KMS-11 (cell line): ENCODE measurements around the gene LIPN.

Experiments
- H2AFZ ChIP-seq: fragments of 200-600 bp; sonication (generic); 2 replicates; pipeline ENCODE4 v1.6.1; 2016; ENCODE audit warnings: antibody characterized with exemption, mixed run types, low read depth
- H3K27ac ChIP-seq: fragments of 200-600 bp; sonication (generic); 2 replicates; pipeline ENCODE4 v1.6.1; 2016; ENCODE audit warnings: mild to moderate bottlenecking, mixed run types
- H3K27me3 ChIP-seq: fragments of 200-600 bp; sonication (generic); 2 replicates; pipeline ENCODE4 v1.6.1; 2017; ENCODE audit warnings: mild to moderate bottlenecking, low read depth, mixed run types, moderate library complexity; ENCODE audit not compliant: insufficient read depth
- H3K36me3 ChIP-seq: fragments of 200-600 bp; sonication (generic); 2 replicates; pipeline ENCODE4 v1.6.1; 2017; ENCODE audit warnings: mild to moderate bottlenecking, mixed run types; ENCODE audit not compliant: insufficient read depth
- H3K4me1 ChIP-seq: fragments of 200-600 bp; sonication (generic); 2 replicates; pipeline ENCODE4 v1.6.1; 2016; ENCODE audit warnings: mild to moderate bottlenecking, low read depth, mixed run types; ENCODE audit not compliant: poor library complexity, severe bottlenecking
- H3K4me2 ChIP-seq: fragments of 200-600 bp; sonication (generic); 2 replicates; pipeline ENCODE4 v1.7.0; 2016; ENCODE audit warnings: mild to moderate bottlenecking, mixed run types
- H3K4me3 ChIP-seq: fragments of 200-600 bp; sonication (generic); IDR thresholded peaks from 2 replicates; pipeline ENCODE4 v1.6.1; 2017; ENCODE audit warnings: low read depth, low read length, mixed read lengths; ENCODE audit not compliant: insufficient read depth
- H3K79me2 ChIP-seq: fragments of 200-600 bp; sonication (generic); 2 replicates; pipeline ENCODE4 v1.6.1; 2016; ENCODE audit warnings: low read depth, mixed run types; ENCODE audit not compliant: insufficient read depth
- H3K9ac ChIP-seq: fragments of 200-600 bp; sonication (generic); 2 replicates; pipeline ENCODE4 v1.6.1; 2016; ENCODE audit warnings: mild to moderate bottlenecking, mixed run types
- H4K20me1 ChIP-seq: fragments of 200-600 bp; sonication (generic); 2 replicates; pipeline ENCODE4 v1.6.1; 2016; ENCODE audit warnings: mild to moderate bottlenecking, mixed run types; ENCODE audit not compliant: insufficient read depth
- CTCF ChIP-seq: fragments of 200-600 bp; sonication (generic); conservative IDR thresholded peaks from 2 replicates; pipeline ENCODE4 v1.6.1; 2017; ENCODE audit warnings: low read depth, mild to moderate bottlenecking, antibody characterized with exemption, low read length, moderate library complexity, mixed read lengths

Gene LIPN

GRCh38 chr10:88800152-88801125 is 40.6 kb downstream of the LIPN start:
- H3K27me3 ChIP-seq: no peaks in the 10 kb centered on the region
- H2AFZ ChIP-seq: no peak overlapping the region
- no peaks in the 10 kb centered on the region for H3K36me3 ChIP-seq
- TF ChIP-seq CTCF: no peak
- H4K20me1 ChIP-seq: no peaks in the 10 kb centered on the region
- no peak overlapping the region for H3K9ac ChIP-seq
- H3K4me2 ChIP-seq: no peak overlapping the region
- no peaks in the 10 kb centered on the region for H3K79me2 ChIP-seq
- H3K27ac ChIP-seq: no peak overlapping the region
- no peak overlapping the region for H3K4me3 ChIP-seq
- no peaks in the 10 kb centered on the region for H3K4me1 ChIP-seq

GRCh38 chr10:88802523-88803285 is 42.9 kb downstream of the LIPN start, which contains the start of gene LIPM:
TSS of gene LIPM (plus strand) at chr10:88802730. CDS start at chr10:88802897, 167 bp downstream.
- Histone ChIP-seq H3K79me2 (no peaks in the 10 kb centered on the region), H3K36me3 (no peaks in the 10 kb centered on the region), H3K4me1 (no peaks in the 10 kb centered on the region), H3K27me3 (no peaks in the 10 kb centered on the region), H2AFZ (no peak within 1 kb of the TSS), H3K9ac (no peak within 1 kb of the TSS), H4K20me1 (no peaks in the 10 kb centered on the region), H3K27ac (no peak within 1 kb of the TSS), H3K4me2 (no peak within 1 kb of the TSS), H3K4me3 (no peak within 1 kb of the TSS)
- no peak for TF ChIP-seq CTCF

GRCh38 chr10:88803641-88804040 is 43.8 kb downstream of the LIPN start:
- no peaks in the 10 kb centered on the region for H4K20me1 ChIP-seq
- no peaks in the 10 kb centered on the region for H3K79me2 ChIP-seq
- no peak overlapping the region for H3K4me2 ChIP-seq
- H3K27ac ChIP-seq: no peak overlapping the region
- no peaks in the 10 kb centered on the region for H3K27me3 ChIP-seq
- H2AFZ ChIP-seq: no peak overlapping the region
- H3K4me1 ChIP-seq: no peaks in the 10 kb centered on the region
- no peak overlapping the region for H3K9ac ChIP-seq
- no peaks in the 10 kb centered on the region for H3K36me3 ChIP-seq
- TF ChIP-seq CTCF: no peak
- no peak overlapping the region for H3K4me3 ChIP-seq

- Histone ChIP-seq H3K9ac (no peak overlapping the region), H4K20me1 (no peaks in the 10 kb centered on the region), H3K27me3 (no peaks in the 10 kb centered on the region), H3K4me1 (no peaks in the 10 kb centered on the region), H3K4me2 (no peak overlapping the region), H3K4me3 (no peak overlapping the region), H2AFZ (no peak overlapping the region), H3K79me2 (no peaks in the 10 kb centered on the region), H3K36me3 (no peaks in the 10 kb centered on the region), H3K27ac (no peak overlapping the region)
- no peak for TF ChIP-seq CTCF
Observed at GRCh38 chr10:88804083-88804812, 44.4 kb downstream of the LIPN start.
